ENCODE data around the gene SPSB2.

DNA sequence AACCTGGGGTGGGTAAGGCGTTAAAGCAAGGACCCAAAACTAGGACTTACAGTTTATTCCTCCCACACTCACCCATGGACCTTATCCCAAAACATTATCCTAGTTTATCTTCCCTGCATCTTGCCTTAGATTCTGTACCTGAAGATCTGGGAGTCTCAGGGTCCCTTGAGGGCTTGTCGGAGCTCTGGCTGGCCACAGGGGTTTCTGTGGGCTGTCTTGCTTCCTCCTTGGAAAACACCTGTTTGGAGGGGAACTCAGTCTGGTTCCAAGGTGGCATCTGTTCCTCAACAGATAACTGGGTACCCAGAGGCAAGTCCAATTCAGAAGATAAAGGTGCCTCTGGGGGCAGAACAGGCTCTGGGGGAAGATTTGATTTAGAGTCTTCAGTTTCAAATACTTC lies 23.7 kb downstream of the SPSB2 start:
- TF ChIP-seq, protein P1, sequence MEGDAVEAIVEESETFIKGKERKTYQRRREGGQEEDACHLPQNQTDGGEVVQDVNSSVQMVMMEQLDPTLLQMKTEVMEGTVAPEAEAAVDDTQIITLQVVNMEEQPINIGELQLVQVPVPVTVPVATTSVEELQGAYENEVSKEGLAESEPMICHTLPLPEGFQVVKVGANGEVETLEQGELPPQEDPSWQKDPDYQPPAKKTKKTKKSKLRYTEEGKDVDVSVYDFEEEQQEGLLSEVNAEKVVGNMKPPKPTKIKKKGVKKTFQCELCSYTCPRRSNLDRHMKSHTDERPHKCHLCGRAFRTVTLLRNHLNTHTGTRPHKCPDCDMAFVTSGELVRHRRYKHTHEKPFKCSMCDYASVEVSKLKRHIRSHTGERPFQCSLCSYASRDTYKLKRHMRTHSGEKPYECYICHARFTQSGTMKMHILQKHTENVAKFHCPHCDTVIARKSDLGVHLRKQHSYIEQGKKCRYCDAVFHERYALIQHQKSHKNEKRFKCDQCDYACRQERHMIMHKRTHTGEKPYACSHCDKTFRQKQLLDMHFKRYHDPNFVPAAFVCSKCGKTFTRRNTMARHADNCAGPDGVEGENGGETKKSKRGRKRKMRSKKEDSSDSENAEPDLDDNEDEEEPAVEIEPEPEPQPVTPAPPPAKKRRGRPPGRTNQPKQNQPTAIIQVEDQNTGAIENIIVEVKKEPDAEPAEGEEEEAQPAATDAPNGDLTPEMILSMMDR (IDR thresholded peaks at IDR 0.05) = no peak
- TF ChIP-seq POLR2A (IDR thresholded peaks at IDR 0.05) = no peak
